HEK293 (cell line): ENCODE data around the gene JADE3.

Source experiments
- CTCF ChIA-PET: fragments of 350-600 bp; formaldehyde crosslinking; extraction: SDS; loops from one replicate; lab custom pipeline; 2021; ENCODE audit warnings: antibody characterized with exemption; lab: Yijun Ruan, JAX
- POLR2A ChIA-PET: fragments of 300-600 bp; formaldehyde crosslinking; extraction: SDS; loops from one replicate; lab custom pipeline; 2020; ENCODE audit warnings: antibody characterized with exemption, inconsistent platforms; lab: Yijun Ruan, JAX
- H3K27ac ChIP-seq: fragments of 200-500 bp; sonication (Bioruptor generic); 2 replicates; pipeline ENCODE4 v1.5.1; 2014; ENCODE audit warnings: low read depth, low read length, control low read depth, inconsistent platforms; ENCODE audit errors: extremely low read depth
- H3K36me3 ChIP-seq, 2 experiments: fragments of 200-500 bp in 1 of 2; sonication (Bioruptor generic) in 1 of 2; 1 replicate in 1 of 2; 2 replicates in 1 of 2; pipeline ENCODE4 v1.5.1; 2014 to 2017; ENCODE audit warnings: inconsistent platforms in 2 of 2, low read length in 2 of 2; ENCODE audit not compliant: control insufficient read depth in 2 of 2, insufficient read depth in 1 of 2
- H3K4me1 ChIP-seq: fragments of 200-500 bp; sonication (Bioruptor generic); 2 replicates; pipeline ENCODE4 v1.5.1; 2014; ENCODE audit warnings: mild to moderate bottlenecking, low read length, inconsistent platforms; ENCODE audit not compliant: control insufficient read depth, insufficient read depth
- H3K4me3 ChIP-seq: 2 replicates; pipeline ENCODE4 v1.5.1; 2011; ENCODE audit warnings: low read depth, mild to moderate bottlenecking, control low read depth, low read length, moderate library complexity
- H3K9me3 ChIP-seq: fragments of 200-500 bp; sonication (Bioruptor generic); 2 replicates; pipeline ENCODE4 v1.5.1; 2014; ENCODE audit warnings: low read depth, low read length, inconsistent platforms; ENCODE audit not compliant: control insufficient read depth, insufficient read depth
- ATF2 ChIP-seq: fragments of 450-650 bp; formaldehyde crosslinking; IDR thresholded peaks from 2 replicates; pipeline ENCODE4 v1.5.1; 2016; ENCODE audit warnings: missing biosample characterization, missing genetic modification characterization, low read depth
- GFI1B ChIP-seq: fragments of 450-650 bp; formaldehyde crosslinking; IDR thresholded peaks from 2 replicates; pipeline ENCODE4 v1.5.1; 2016; ENCODE audit warnings: missing biosample characterization, missing genetic modification characterization
- GLIS1 ChIP-seq: fragments of 450-650 bp; formaldehyde crosslinking; IDR thresholded peaks from 2 replicates; pipeline ENCODE4 v1.5.1; 2016; ENCODE audit warnings: missing biosample characterization, missing genetic modification characterization
- PRDM6 ChIP-seq: fragments of 450-650 bp; formaldehyde crosslinking; IDR thresholded peaks from 2 replicates; pipeline ENCODE4 v1.5.1; 2017; ENCODE audit warnings: missing biosample characterization, missing genetic modification characterization
- REST ChIP-seq: fragments of 450-650 bp; formaldehyde crosslinking; IDR thresholded peaks from 2 replicates; pipeline ENCODE4 v1.5.1; 2016; ENCODE audit warnings: missing biosample characterization, missing genetic modification characterization
- SP2 ChIP-seq: fragments of 450-650 bp; formaldehyde crosslinking; IDR thresholded peaks from 2 replicates; pipeline ENCODE4 v1.5.1; 2016; ENCODE audit warnings: missing biosample characterization, missing genetic modification characterization
- TRIM28 ChIP-seq: IDR thresholded peaks from 2 replicates; pipeline ENCODE4 v1.6.1; 2011; ENCODE audit warnings: low read length, control low read depth, borderline replicate concordance
- ZNF138 ChIP-seq: fragments of 450-650 bp; formaldehyde crosslinking; IDR thresholded peaks from 2 replicates; pipeline ENCODE4 v1.5.1; 2016; ENCODE audit warnings: missing biosample characterization, missing genetic modification characterization, borderline replicate concordance
- ZNF16 ChIP-seq: fragments of 450-650 bp; formaldehyde crosslinking; IDR thresholded peaks from 2 replicates; pipeline ENCODE4 v1.5.1; 2016; ENCODE audit warnings: low read depth, missing biosample characterization, missing genetic modification characterization
- ZNF174 ChIP-seq: fragments of 450-650 bp; formaldehyde crosslinking; IDR thresholded peaks from 2 replicates; pipeline ENCODE4 v1.5.0; 2017; ENCODE audit warnings: missing biosample characterization, mild to moderate bottlenecking, missing genetic modification characterization
- ZNF211 ChIP-seq: fragments of 450-650 bp; formaldehyde crosslinking; IDR thresholded peaks from 2 replicates; pipeline ENCODE4 v1.5.1; 2016; ENCODE audit warnings: low read depth, missing biosample characterization, missing genetic modification characterization
- ZNF24 ChIP-seq: fragments of 450-650 bp; formaldehyde crosslinking; IDR thresholded peaks from 2 replicates; pipeline ENCODE4 v1.5.1; 2016; ENCODE audit warnings: missing biosample characterization, missing genetic modification characterization
- ZNF335 ChIP-seq: fragments of 450-650 bp; formaldehyde crosslinking; conservative IDR thresholded peaks from 2 replicates; pipeline ENCODE4 v1.5.1; 2016; ENCODE audit warnings: missing biosample characterization, missing genetic modification characterization
- ZNF354C ChIP-seq: fragments of 450-650 bp; formaldehyde crosslinking; IDR thresholded peaks from 2 replicates; pipeline ENCODE4 v1.5.1; 2016; ENCODE audit warnings: missing biosample characterization, missing genetic modification characterization, low read depth, borderline replicate concordance
- ZNF394 ChIP-seq: fragments of 450-650 bp; formaldehyde crosslinking; IDR thresholded peaks from 2 replicates; pipeline ENCODE4 v1.5.1; 2016; ENCODE audit warnings: missing biosample characterization, missing genetic modification characterization, mild to moderate bottlenecking, moderate library complexity, borderline replicate concordance
- ZNF449 ChIP-seq: fragments of 450-650 bp; formaldehyde crosslinking; IDR thresholded peaks from 2 replicates; pipeline ENCODE4 v1.5.1; 2017; ENCODE audit warnings: missing biosample characterization, mild to moderate bottlenecking, missing genetic modification characterization, moderate library complexity
- ZNF777 ChIP-seq: fragments of 450-650 bp; formaldehyde crosslinking; IDR thresholded peaks from 2 replicates; pipeline ENCODE4 v1.5.1; 2017; ENCODE audit warnings: missing biosample characterization, missing genetic modification characterization, borderline replicate concordance
- TF ChIP-seq, protein P1 (sequence below): IDR thresholded peaks from 2 replicates; pipeline ENCODE4 v1.6.1; 2011; ENCODE audit warnings: mild to moderate bottlenecking, low read depth, low read length, borderline replicate concordance

JADE3 gene

DNA sequence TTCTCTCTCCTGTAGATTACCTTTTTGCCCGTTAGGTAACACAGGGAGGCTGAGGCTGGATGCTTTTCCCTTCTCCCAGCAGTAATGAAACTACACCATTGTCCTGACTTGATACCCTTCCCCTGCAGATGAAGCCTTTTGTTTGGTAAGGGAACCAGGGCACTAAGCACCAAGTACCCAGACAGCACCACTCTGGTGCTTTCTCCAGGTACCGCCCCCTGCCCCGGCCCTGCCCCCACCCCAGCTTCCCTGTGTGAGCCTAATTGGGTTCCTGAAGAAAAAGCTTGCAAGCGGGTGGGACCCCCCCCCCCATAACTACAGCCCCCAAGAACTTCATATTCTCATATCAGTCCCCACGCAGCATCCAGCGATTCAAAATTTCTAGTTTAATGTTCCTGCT, 79.8 kb downstream of the JADE3 start (continued):
- TF ChIP-seq REST (tag by site-specific recombination): no peak
- TF ChIP-seq ZNF777 (tag by site-specific recombination): no peak
- no peak for TF ChIP-seq ZNF211 (tag by site-specific recombination)
- no peak for TF ChIP-seq ZNF174 (tag by site-specific recombination)
- TF ChIP-seq ZNF354C (tag by site-specific recombination): no peak
- no peak for TF ChIP-seq GFI1B
- TF ChIP-seq ZNF335 (tag by site-specific recombination): no peak
- TF ChIP-seq TRIM28: no peak
- TF ChIP-seq PRDM6 (tag by site-specific recombination): no peak
- TF ChIP-seq ZNF24 (tag by site-specific recombination): no peak
- TF ChIP-seq ZNF394 (tag by site-specific recombination): no peak
- no peak for TF ChIP-seq ZNF16 (tag by site-specific recombination)

DNA sequence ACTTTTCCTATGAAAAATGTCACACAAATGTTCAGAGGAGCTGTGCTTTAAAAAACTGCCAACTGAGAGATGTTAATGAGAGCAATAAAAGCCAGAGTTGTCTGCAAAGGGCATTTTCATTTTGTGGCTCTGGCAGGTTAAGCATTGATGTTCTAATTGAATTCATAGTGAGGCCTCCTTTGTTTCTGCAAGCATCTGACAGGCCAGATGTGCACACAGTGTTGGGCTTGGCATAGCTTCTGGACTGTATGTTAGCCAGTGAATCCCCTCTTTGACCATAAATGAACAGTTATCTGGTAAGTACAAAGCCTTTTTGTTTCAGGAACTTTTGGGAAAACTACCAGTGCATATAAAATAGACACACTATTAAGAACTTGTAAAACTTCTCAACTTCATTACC, 81.9 kb downstream of the JADE3 start:
- 0 out of 2 replicates have a peak, but pooled peaks cover 2% of the 10 kb centered on the region for H3K4me1 ChIP-seq
- H3K36me3 ChIP-seq: peaks cover 13 to 14% of the 10 kb centered on the region in 2 experiments
- ChIA-PET POLR2A (no interaction called here), CTCF (interaction anchor here (0.9 to 1.4 kb wide), 3 partner anchors 11 to 91 kb away, joined by 3 to 4 read pairs (median 3); no protein-coding TSS in a partner anchor)
- no peak overlapping the region for H3K27ac ChIP-seq
- H3K9me3 ChIP-seq: no peaks in the 10 kb centered on the region
- 0 out of 2 replicates have a peak, but pooled peaks have one; percentile 12 for TF ChIP-seq PRDM6 (tag by site-specific recombination)
- TF ChIP-seq ZNF449 (tag by site-specific recombination): 0 out of 2 replicates have a peak, but pooled peaks have one; percentile 28
- no peak for TF ChIP-seq GLIS1 (tag by site-specific recombination)
- no peak overlapping the region for H3K4me3 ChIP-seq

DNA sequence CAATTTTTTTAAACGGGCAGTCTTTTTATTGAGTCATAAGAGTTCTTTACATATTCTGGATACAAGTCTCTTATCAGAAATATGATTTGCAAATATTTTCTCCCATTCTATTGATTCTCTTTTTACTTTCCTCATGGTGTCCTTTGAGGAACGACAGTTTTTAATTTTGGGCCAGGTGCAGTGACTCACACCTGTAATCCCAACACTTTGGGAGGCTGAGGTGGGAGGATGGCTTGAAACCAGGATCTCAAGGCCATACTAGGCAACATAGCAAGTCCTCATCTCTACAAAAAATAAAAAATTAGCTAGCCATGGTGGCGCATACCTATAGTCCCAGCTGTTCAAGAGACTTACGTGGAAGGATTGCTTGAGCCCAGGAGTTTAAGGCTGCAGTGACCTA, 99.9 kb downstream of the JADE3 start:
- Histone ChIP-seq H3K27ac (no peak overlapping the region), H3K4me3 (no peak overlapping the region), H3K9me3 (no peaks in the 10 kb centered on the region), H3K4me1 (no peaks in the 10 kb centered on the region), H3K36me3 (no peaks in the 10 kb centered on the region)
- ChIA-PET POLR2A (no interaction called here), CTCF (interaction anchor here (1.2 kb wide), 1 partner anchor 12 kb away, joined by 4 read pairs; no protein-coding TSS in a partner anchor)
- TF ChIP-seq ZNF138: no peak
- TF ChIP-seq SP2: no peak
- TF ChIP-seq, protein P1, sequence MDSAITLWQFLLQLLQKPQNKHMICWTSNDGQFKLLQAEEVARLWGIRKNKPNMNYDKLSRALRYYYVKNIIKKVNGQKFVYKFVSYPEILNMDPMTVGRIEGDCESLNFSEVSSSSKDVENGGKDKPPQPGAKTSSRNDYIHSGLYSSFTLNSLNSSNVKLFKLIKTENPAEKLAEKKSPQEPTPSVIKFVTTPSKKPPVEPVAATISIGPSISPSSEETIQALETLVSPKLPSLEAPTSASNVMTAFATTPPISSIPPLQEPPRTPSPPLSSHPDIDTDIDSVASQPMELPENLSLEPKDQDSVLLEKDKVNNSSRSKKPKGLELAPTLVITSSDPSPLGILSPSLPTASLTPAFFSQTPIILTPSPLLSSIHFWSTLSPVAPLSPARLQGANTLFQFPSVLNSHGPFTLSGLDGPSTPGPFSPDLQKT: no peak
- TF ChIP-seq ATF2: no peak
